GOT3 (cell line): Measurements from ENCODE around the gene IRF9.

Source experiments
- DNase-seq: peaks from one replicate; lab custom pipeline; 2025; ENCODE audit warnings: mixed read lengths; lab: John Stamatoyannopoulos, UW

Gene IRF9

DNA sequence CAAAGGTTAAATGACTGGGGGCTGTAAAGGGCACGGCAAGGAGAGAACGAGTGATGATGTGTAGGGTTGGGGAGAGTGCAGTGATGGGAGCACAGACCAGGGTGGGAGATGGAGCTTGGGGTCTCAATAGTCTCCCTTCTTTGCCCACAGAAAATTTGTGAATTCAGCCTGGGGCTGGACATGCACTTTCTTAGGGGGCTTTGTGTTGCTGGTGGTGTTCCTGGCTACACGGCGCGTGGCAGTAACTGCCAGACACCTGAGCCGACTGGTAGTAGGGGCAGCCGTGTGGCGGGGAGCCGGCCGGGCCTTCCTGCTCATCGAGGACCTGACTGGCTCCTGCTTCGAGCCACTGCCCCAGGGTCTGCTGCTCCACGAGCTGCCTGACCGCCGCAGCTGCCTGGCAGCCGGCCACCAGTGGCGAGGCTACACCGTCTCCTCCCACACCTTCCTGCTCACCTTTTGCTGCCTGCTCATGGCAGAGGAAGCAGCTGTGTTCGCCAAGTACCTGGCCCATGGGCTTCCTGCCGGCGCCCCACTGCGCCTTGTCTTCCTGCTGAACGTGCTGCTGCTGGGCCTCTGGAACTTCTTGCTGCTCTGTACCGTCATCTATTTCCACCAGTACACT, 28.9 kb upstream of the IRF9 start:
- DNase-seq = no peak

DNA sequence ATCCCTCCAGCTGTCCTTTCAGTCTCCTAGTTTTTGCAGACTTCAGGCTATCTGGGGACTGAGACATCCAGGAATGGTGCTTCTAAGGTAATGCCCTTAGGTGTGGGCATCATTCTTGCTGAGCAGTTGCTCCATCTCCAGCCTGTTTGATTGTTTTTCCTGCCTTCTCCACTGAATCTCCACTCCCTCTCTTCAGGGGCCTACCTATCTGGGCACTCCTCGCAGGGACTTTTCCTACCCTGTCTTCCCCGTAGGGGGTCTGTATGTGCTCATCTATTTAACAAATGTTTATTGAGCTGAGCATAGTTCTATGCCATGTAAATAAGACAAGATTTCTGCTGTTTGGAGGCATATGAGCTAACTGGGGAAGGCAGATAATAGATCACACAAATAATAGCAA, 28.1 kb upstream of the IRF9 start:
- no peak for DNase-seq

DNA sequence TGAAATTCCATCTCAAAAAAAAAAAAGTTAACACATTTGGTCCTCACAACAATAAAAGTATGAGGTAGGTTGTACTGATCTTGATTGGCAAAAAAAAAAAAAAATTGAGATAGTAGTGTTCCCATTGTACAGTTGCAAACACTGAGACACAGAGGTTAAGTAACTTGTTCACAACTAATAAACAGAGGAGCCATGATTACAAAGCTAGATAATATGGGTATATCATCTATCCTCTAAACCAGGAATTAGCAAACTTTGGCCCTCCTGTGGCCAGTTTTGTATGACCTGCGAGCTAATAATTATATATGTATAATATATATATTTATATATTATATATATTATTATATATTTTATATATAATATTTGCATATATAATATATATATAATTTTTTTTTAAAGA, 27.3 kb upstream of the IRF9 start:
- no peak for DNase-seq

DNA sequence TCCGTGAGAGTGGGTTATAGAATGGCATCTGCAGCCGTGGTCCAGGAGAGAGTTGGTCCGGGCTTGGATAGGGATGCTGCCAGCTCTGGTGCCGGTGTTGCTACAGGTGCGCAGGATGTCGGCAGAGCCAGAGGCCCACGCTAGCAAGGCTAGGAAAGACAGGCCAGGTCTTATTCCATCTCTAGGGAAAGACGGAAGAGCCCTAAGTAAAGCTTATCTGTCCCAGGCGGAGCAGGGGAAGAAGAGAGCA, 25.6 kb upstream of the IRF9 start:
- no peak for DNase-seq

- DNase-seq = peak; percentile 51
Observed at GRCh38 chr14:24135834-24136683, 25.0 kb upstream of the IRF9 start, which contains the start of gene PSME1. PSME1 (plus strand) TSS chr14:24136194; CDS start chr14:24136263, 69 bp downstream.

GRCh38 chr14:24136684-24137528, 24.2 kb upstream of the IRF9 start:
- no peak for DNase-seq

- no peak for DNase-seq
Observed at GRCh38 chr14:24137529-24138395, 23.3 kb upstream of the IRF9 start.

DNA sequence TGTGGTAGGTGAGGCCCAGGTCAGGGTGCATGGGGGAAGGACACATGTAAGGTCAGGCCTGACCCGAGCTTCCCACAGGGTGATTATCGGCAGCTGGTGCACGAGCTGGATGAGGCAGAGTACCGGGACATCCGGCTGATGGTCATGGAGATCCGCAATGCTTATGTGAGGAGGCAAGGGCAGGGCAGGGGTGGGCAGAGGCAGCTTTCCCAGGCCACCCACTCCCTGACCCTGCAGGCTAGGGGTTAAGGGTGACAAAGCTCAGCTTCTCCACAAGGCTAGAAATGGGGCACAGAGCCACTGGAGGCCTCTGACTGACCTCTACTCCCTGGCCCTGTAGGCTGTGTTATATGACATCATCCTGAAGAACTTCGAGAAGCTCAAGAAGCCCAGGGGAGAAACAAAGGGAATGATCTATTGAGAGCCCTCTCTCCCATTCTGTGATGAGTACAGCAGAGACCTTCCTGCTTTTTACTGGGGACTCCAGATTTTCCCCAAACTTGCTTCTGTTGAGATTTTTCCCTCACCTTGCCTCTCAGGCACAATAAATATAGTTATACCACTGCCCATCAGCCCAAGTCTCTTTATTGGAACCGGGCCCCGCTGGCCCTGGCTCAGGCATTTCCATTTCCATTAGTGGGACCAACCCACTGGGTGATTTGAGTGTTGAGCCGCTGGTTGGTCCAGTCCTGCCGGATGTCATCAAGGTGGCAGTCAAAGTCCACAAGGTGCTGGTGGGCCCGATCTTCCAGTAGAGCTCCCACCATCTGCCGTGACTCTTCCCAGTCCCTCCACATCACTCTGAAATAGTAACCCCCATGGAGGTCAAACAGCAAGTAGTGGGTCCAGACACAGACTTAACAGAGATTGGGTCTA, 22.4 kb upstream of the IRF9 start:
- DNase-seq = no peak

DNA sequence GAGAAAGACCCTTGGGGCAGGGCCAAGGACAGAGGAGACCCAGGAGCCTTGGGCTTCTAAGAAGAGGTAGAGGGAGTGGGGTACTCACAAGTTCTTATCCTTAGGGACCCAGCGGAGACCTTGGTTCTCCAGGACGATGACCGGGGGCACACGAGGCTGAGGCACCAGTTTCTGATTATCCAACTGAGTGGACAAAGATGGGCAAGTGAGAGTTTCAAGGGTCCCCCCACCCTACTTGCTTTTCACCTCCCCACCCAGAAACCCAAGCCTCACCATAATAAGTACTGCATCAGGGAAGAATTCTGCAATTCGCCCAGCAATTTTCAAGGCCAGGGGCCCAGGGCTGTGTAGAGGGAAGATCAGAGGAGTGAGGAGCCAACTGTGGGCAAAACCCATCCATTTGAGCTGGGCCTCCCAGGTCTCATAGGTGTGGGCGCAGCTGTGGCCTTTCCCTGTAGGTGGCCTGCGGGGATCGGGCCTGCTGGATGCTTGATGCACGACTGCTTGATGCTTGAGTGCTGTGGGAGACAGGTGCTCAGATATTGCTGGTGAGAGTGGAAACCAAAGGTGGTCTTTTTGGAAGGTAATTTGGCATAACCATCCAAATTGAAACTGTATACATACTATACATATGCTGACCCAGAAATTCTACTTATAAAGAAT, 21.7 kb upstream of the IRF9 start:
- no peak for DNase-seq

GRCh38 chr14:24141097-24141880, 19.8 kb upstream of the IRF9 start, which contains the start of gene EMC9:
EMC9 (minus strand) TSS chr14:24141591; CDS start chr14:24141304, 287 bp downstream.
- DNase-seq = peak; percentile 78

DNA sequence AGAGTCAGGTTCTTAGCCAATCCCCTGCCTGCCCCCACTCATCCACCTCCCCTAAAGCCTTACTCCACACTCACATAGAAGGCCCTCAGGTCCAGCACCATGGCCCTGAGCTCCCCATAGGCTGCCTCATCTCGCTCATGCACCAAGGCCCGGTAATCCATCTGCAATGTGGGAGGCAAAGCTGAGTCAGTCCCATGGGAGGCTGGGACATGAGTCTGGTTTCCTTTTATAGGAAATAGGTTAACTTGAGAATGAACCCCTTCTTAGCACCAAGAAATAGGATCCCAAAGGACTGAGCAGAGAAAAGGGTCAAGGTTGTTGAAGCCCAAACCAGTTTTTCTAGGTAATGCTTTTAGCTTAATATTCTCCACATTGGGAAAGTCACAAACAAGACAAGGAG, 17.6 kb upstream of the IRF9 start:
- DNase-seq = no peak

- DNase-seq = no peak
Observed at GRCh38 chr14:24144451-24144850, 16.6 kb upstream of the IRF9 start.

- DNase-seq = no peak
Observed at GRCh38 chr14:24145219-24145618, 15.8 kb upstream of the IRF9 start.

GRCh38 chr14:24145690-24146452, 15.2 kb upstream of the IRF9 start:
- DNase-seq = no peak

DNA sequence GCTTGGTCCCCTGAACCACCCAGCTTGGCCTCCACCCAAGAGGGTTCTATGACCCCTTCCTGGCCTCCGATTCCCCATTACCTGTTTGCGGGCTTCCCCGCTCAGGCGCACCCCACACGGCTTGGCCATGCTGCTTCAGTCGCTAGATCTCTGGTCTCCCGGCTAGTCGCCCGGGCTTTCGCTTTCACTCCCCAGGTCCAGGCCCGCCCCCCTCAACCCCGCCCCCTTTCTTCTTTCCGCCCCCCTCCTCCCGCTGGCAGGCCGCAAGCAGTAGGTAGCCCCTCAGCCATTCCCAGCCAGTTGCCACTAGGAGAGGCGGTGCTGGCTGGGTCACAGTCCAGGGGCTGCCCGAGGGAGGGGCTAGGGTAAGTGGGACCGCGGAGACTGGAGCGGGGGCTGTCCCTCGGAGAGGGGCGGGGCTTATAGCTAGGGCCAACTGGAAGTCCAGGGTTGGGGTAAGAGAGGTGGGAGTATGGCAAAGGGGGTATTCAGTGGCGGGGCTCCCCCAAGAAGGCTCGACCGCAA, 14.6 kb upstream of the IRF9 start, which contains the start of gene PSME2:
PSME2 (minus strand) TSS at position 158 of the 525 bp plus-strand sequence; CDS start at position 129, 29 bp downstream.
- peak; percentile 77 for DNase-seq

- peak; percentile 80 for DNase-seq
Observed at GRCh38 chr14:24146978-24147760, 13.9 kb upstream of the IRF9 start, which contains the start of gene RNF31. RNF31 (plus strand) TSS chr14:24147498; CDS start chr14:24147699, 201 bp downstream.

GRCh38 chr14:24147761-24148428, 13.2 kb upstream of the IRF9 start:
- DNase-seq = no peak
